Renal cortical epithelial cell (primary cell): Measurements from ENCODE around the gene NRXN3. TPM values are rescaled to one million over a fixed set of nuclear protein-coding genes. Genes with fewer than 3 reads are reported as not detected.

Source experiments
- DNase-seq: peaks from one replicate; pipeline ENCODE4 v3.0.0-alpha.2; 2011; ENCODE audit warnings: low read depth
- total RNA-seq: library from RNA; depleted of rRNA; stranded (reverse); fragments of >200 nt; gene quantifications from 2 replicates; pipeline ENCODE4 v1.2.3, GENCODE V29; 2014

The NRXN3 gene
- total RNA-seq, 1 donor from 2014 or later, result 2.9 TPM

DNA sequence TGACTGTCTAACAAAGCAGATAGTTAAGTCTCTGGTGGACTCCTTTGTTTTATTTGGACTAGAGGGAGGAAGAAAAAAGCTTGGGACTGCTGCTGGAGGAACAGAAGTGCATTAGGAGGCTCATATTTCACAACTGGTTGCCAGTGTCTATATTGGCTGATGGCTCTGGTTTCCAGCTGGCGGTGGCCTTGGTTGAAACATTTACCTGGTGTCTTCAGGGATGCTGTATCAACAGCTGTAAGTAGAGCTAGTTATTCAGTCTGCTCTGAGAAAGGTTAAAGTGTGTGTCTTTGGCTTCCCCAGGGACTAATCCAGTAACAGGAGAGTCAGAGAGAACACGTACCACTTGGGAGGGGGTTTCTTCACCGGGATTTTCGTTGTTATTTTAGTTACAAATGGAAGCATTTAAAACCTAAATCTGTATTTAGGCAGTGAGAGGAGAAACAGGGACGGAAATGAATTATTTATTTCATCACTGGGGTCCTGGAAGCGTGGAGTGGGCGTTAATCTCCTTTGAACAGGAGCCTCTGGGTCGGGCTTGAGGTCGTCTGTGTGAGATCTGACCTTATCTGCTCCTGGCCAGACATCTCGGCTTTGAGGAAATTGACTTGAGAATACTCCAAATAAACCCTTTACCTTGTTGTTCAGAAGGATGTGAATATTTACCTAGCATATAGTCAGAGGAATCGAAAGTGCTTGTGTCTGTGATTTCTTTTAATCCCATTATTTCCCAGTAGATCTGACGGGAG lies 149.9 kb downstream of the NRXN3 start:
- DNase-seq, result no peak

GRCh38 chr14:78324353-78324752 lies 154.2 kb downstream of the NRXN3 start:
- peak; percentile 40 for DNase-seq

DNA sequence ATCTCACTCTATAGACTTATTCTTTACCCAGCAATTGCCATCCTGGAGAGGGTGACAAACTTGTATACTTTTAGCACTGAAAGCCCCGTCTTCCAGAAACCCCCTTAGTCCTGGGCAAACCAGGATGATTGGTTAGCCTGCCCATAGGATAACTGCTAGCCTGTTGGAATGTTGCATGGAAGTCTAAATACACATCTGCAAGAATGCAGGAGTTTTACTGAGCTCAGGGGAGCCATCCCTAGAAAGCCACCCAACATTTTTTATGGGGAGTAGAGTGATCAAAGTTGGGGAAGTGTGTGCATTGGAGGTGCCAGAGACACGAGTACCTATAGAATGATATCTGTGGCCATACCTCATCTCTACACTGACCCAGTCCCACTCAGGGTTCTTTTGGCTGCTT lies 155.7 kb downstream of the NRXN3 start:
- no peak for DNase-seq

DNA sequence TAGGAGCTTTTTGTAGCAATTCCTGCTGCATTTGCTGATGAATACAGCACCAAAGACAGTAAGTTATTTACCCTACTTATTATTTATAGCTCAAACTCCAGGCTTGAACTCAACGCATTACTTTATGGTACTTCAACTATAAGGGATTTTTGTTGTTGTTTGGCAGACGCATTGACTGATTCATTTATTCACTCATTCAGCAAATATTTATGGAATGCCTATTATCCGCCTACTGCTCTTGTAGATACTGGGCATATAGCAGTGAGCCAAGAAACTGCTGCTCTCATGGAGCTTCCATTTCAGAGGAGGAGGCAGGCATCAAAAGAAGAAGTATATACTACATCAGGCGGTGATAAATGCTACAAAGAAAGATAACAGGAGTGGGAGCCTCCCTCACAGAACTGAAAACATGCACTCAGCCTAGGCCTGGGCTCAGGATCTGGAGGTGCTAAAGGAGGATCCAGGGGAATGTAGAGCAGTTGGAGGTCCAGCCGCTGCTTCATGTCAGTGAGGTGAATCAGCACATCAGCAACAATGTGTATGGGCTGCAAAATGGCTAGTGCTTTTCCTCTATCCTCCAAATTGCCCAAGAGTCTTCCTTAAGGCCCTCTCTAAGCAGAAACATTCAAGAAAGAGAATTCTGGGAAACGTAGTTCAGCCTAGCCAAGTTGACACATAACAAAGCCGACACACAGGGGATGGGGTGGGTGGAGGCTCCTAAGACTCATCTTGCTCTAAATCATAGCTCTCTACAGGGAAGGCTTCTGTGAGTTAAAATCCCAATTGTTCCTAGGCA lies 157.5 kb downstream of the NRXN3 start:
- DNase-seq, result no peak

DNA sequence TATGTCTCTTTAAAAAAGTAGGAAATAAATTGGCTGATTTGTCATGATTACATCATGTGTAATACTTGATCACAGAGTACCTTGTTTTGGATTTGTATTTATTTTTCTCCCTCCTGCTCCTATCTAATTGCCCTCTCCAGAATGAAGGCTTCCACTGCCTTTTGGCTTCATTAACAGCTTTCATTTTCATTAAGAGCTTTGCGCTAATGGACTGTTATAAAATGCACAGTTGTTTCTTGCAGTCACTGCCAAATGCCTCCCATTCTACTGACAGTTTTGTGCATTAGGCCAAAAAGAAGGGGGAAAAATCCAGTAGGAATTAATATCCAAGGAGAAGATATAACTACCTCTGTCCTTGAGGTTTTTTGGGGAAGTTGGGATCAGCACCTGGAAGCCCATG lies 159.2 kb downstream of the NRXN3 start:
- DNase-seq, result no peak

GRCh38 chr14:78335531-78335930 lies 165.4 kb downstream of the NRXN3 start:
- DNase-seq, result peak; percentile 8

DNA sequence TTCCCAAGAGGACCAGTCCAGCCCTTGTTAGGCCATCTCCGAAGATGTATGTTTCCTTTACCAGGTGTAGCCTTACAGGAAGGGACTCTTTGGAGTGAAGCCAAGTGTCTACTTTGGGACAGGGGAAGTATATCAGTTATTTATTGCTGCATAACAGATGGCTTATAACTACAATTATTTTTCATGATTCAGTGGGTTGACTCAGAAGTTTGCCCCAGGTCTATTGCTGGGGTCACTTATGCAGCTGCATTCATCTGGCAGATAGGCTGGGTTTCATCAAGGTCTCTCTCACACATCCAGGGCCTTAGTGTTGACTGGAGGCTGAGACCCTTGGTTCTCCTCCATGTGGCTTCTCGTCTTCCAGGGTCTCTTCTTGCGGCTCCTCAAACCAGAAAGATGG lies 170.1 kb downstream of the NRXN3 start:
- DNase-seq, result no peak

- no peak for DNase-seq
These were observed 171.7 kb downstream of the NRXN3 start for GRCh38 chr14:78341827-78342389.

DNA sequence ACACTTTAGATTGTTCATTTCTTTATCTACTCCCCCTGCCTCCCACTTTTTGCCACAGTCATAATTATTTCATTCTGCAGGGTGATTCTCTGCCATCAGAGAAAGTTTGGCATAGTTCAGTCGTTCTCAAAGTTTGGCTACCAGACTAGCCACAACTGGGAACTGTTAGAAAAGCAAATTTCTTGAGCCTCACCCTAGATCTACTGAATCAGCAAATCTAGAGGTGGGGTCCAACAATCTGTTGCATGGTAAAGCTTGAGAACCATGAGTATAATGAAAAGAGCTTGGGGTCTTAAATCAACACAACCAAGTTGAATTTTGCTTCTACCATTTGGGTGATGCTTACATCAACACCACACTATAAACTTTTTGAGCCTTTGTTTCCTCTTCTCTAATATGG lies 172.7 kb downstream of the NRXN3 start:
- no peak for DNase-seq

DNA sequence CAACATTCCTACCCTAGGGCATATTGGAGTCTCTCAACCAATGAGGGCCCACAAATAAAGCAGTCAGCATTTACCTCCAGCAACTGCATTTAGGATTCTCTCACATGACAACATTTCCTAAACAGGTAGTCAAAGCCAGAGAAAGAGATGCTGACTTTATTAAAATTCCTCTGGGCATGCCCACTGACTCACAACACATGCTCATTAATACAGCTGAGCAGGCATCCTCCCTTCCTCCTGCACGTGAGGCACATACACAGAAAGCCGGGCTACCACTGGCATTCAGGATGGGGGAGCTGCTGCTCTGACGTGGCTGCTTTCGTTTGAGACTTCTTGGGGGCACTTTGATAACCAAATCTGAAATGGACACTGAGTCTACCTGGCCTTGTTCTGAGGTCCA lies 174.1 kb downstream of the NRXN3 start:
- DNase-seq, result no peak

GRCh38 chr14:78345131-78345744 lies 175.1 kb downstream of the NRXN3 start:
- DNase-seq, result no peak

DNA sequence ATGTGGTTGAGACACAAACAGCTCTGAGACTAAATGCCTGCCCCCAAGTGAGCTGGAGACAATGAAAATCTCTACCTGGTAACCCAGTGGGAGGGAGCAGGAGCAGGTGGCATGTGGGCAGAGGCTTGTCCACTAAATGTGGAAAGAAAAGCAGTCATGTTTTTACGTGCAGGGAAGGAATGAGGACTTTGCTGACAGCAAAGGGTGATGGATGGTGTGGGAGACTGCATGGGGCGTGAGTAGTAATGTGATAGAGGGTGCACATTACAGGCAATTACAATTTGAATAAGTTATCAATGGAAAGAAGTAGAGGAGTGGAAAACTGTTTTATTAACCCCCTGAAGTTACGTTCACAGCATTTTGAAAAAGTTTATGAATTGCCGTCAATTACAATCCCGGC lies 176.6 kb downstream of the NRXN3 start:
- no peak for DNase-seq

DNA sequence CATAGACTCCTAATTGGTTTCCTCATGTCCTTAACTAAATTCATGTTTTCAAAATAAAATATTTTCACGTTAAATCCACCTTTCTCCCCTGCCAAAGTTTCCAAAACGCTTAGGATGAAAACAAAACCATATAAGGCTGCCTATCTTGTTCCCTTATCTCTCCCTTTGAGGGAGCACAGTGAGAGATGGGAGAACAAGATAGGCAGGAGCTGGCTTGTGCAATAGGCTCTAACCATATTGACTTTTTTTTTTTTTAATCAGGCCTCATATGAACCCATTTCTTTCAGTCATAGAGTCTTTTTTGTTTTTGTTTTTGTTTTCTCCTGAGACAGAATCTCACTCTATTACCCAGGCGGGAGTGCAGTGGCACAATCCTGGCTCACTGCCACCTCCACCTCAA lies 184.9 kb downstream of the NRXN3 start:
- no peak for DNase-seq

- no peak for DNase-seq
These were observed 186.2 kb downstream of the NRXN3 start for GRCh38 chr14:78356391-78356790.

DNA sequence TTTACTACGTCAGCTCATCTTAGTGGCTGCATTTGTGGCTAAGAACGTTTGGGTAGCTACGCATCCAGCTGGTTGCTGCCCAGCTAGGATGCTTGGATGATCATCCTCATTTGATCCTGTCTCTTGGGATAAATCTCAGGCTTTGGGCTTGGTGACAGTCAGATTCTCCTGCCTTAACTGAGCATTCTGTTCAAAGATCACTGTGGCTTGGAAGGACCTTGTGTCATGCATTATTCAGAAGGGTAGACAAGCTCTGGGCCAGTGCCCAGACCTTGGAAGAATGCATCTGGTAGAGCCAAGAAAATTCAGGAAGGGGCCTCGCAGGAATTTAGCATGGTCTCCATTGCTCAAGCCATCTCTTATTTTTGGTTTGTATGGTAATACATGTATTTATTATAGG lies 188.4 kb downstream of the NRXN3 start:
- DNase-seq, result no peak

DNA sequence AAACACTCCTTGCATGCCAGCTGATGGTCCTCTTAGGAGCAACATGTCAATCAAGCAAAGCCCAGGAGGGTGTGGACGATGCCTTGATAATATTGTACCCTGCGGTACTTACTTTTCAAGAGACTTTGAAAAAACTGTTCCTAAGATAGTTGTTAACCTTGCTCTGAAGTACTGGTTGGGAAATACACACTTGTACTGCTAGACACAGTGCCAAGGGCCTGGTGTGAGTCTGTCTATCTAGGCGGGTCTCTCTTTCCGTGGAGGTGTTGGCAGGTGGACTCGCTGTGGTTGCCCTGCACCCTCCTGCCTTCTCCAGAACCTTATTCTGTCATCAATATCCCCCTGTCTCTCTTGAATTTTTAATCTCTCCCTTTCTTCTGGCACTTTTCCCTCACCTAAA lies 189.4 kb downstream of the NRXN3 start:
- no peak for DNase-seq

DNA sequence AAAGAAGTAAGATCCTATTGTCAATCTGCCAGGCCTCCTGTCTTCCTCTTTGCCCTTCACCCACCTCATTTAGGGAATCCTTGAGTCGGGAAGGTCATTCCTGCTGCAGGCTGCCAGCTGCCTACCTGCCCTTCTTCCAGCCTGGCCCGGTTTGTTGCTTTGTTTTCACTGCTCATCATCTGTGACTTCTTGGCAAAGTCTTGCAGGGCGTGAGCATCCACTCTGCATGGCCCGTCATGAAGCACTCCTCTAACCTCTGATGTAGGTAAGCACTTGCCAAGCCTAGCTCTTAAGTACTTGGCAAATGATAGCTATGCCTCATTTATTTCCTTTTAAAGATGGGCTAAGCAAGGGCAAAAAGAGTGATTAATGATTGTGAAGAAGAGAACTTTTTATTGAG lies 192.8 kb downstream of the NRXN3 start:
- no peak for DNase-seq

DNA sequence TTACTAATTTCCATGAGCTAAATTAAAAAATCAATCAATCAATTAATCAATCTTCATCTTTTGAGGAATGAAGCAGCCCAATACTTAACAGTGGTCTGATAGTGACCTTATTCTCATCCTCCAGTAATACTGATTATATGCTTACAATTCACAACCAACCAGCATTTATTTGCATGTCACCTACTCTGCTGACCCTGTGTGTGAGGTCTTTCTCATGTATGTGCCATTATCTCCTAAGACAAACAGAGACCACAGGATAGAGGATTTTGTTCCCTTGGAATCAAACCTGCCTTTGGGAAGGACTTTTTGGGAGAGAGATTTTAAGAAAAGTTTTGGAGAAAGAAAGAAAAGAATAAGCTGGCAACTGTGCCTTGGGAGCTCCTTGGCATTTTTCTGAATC lies 197.2 kb downstream of the NRXN3 start:
- DNase-seq, result no peak

GRCh38 chr14:78383060-78383459 lies 212.9 kb downstream of the NRXN3 start:
- DNase-seq, result no peak

GRCh38 chr14:78398216-78398615 lies 228.0 kb downstream of the NRXN3 start:
- DNase-seq, result no peak

GRCh38 chr14:78399316-78399889 lies 229.2 kb downstream of the NRXN3 start:
- peak; percentile 46 for DNase-seq

GRCh38 chr14:78401866-78402265 lies 231.7 kb downstream of the NRXN3 start:
- DNase-seq, result peak; percentile 94
